ENCODE data around the gene AGL.
"Not testable (repeated sequence)": the region's sequence is repeated elsewhere in the genome, so short reads cannot be mapped to it uniquely, and the experiment has no call there.

The AGL gene

DNA sequence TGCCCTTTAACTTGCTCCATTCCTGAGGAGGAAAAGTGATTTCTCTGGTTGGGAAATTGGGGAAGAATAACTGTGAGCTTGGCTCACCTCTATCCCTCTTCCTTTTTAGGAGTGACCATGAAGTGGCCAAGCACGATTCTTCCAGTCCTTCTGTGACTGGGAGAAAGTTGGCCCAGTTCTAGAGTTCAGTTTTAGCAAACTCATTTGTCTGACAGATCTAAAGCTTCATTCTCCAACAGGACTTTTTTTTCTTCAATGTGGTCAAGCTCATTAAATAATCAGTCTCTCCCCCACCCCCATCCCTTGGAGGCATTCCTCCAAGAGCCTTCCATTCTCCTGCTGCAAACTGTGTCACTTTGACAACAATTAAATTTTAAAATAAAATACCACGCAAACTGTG is 6.4 kb upstream of the AGL start:
- Histone ChIP-seq H3K9ac (ENCODE audit: insufficient read length) (no peak overlapping the region), H3K9me3 (ENCODE audit: low read depth, low read length) (no peaks in the 10 kb centered on the region), H3K27ac (no peak overlapping the region), H3K36me3 (ENCODE audit: insufficient read depth, low read length) (no peaks in the 10 kb centered on the region), H3K4me3 (no peak overlapping the region)
- TF ChIP-seq EZH2 (IDR thresholded peaks at IDR 0.05) (no peak), FOXP2 (optimal IDR thresholded peaks at IDR 0.05; ENCODE audit: control extremely low read depth, extremely low read length, insufficient read depth) (no peak), POLR2AphosphoS5 (IDR thresholded peaks at IDR 0.05; ENCODE audit: borderline replicate concordance, low read depth, low read length) (no peak)
- DNase-seq (ENCODE audit: low read depth, low spot score), result no peak

DNA sequence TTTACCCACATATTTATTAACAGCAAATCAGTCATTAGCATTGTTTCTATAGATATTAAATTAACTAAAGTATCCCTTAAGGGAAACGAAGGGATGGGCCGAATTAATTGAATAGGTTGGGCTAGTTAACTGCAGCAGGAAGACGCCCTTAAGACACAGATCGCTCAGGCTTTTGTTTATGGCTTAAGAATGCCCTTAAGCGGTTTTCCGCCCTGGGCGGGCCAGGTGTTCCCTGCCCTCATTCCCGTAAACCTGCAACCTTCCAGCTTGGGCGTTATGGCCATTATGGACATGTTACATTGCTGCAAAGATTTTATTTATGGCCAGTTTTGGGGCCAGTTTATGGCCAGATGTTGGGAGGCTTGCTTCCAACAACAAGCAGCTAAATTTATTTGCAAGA is 5.0 kb upstream of the AGL start:
- not testable (repeated sequence) for H3K36me3 ChIP-seq (ENCODE audit: insufficient read depth, low read length); H3K4me3 ChIP-seq; DNase-seq (ENCODE audit: low read depth, low spot score); H3K9me3 ChIP-seq (ENCODE audit: low read depth, low read length); H3K27ac ChIP-seq; H3K9ac ChIP-seq (ENCODE audit: insufficient read length)

DNA sequence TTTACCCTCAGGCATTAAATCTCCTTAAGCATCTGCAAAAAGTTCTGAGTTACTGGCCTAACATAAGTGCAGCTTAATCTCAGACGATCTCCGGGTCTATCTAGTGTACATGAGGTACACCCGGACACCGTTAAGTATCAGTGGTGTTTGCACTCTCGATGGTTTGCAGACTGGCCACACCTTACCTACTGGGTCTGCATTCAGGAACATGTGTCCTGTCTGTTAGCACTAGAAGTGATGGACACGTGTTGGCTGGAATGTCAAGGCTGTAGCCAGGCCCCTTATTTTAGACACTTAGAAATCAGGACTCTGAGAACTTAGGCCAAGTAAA is 783 bp upstream of the AGL start:
- Histone ChIP-seq H3K4me3 (peak overlapping the region; percentile 79), H3K27ac (peak overlapping the region; percentile 6; the same call in 1 of the 2 replicates), H3K9me3 (ENCODE audit: low read depth, low read length) (no peaks in the 10 kb centered on the region), H3K36me3 (ENCODE audit: insufficient read depth, low read length) (peaks cover 5% of the 10 kb centered on the region; the same call in 1 of the 2 replicates), H3K9ac (ENCODE audit: insufficient read length) (peak overlapping the region; percentile 78)
- no peak for DNase-seq (ENCODE audit: low read depth, low spot score)
- TF ChIP-seq EZH2 (IDR thresholded peaks at IDR 0.05) (no peak), FOXP2 (optimal IDR thresholded peaks at IDR 0.05; ENCODE audit: control extremely low read depth, extremely low read length, insufficient read depth) (no peak), POLR2AphosphoS5 (IDR thresholded peaks at IDR 0.05; ENCODE audit: borderline replicate concordance, low read depth, low read length) (no peak)

DNA sequence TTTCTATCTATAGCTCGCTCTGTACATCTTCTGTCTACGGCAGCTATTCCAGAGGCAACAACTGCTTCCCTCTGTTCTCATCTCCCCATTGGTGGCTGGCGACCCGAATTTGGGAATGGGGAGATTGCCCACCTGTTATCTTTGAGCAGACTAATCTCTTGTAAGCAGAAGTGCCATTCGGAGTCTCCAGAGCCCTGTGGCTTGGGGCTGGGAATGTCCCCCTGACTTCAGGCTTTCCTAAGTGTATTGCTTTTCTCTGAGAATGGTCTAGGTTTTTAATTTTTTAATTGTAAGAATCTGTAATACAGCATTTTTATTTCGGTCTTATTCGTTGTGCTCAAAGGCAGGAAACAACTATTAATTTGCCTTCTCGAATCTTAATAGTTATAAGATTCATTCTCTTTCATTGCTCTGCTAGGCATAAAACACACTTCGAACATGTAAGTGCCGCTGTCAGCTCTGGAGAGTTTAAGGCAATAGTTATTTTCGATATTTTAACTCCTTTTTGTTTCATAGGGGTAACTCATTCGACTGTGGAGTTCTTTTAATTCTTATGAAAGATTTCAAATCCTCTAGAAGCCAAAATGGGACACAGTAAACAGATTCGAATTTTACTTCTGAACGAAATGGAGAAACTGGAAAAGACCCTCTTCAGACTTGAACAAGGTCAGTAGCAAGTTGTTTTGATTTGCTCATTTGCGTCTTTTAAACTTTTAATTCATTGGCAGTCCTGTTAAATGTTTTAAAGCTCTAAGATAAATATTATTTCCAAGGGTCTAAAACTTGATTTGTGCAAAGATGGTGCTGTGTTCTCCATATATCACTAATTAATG is 514 bp downstream of the AGL start:
- Histone ChIP-seq H3K36me3 (ENCODE audit: insufficient read depth, low read length) (peaks cover 5% of the 10 kb centered on the region), H3K9me3 (ENCODE audit: low read depth, low read length) (no peaks in the 10 kb centered on the region), H3K27ac (peak overlapping the region; percentile 37; the same call in 1 of the 2 replicates), H3K9ac (ENCODE audit: insufficient read length) (peak overlapping the region; percentile 78), H3K4me3 (peak overlapping the region; percentile 79)
- TF ChIP-seq POLR2AphosphoS5 (IDR thresholded peaks at IDR 0.05; ENCODE audit: borderline replicate concordance, low read depth, low read length) (no peak), EZH2 (IDR thresholded peaks at IDR 0.05) (no peak), FOXP2 (optimal IDR thresholded peaks at IDR 0.05; ENCODE audit: control extremely low read depth, extremely low read length, insufficient read depth) (no peak)
- no peak for DNase-seq (ENCODE audit: low read depth, low spot score)

DNA sequence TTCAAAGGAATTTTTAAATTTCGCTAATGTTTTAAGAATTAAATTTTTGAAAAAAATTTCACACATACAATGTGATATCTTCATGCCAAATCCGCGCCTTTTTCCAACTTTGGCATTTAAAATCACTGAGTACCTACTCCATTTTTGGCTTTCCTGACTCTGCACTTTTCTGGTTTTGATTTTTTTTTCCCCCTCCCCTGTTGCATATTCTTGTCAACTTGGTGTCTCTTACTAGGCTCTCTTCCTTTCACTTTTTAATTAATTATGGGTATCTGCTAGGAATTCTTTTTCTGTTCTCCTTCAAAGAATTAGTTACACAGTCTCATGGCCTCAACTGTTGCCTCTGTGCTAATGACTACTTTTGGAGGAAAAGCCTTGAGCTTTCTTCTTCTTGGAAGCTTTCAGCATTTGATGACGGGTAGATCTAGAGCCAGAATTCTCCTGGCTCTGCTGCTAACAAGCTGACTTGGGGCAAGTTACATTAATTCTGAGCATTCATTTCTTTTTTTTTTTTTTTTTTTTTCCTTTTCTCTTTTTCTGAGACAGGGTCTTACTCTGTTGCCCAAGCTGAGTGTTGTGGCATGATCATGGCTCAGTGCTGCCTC is 1.8 kb downstream of the AGL start:
- Histone ChIP-seq H3K9ac (ENCODE audit: insufficient read length) (peak overlapping the region; percentile 78), H3K4me3 (peak overlapping the region; percentile 79), H3K27ac (peak overlapping the region; percentile 37; the same call in 1 of the 2 replicates), H3K9me3 (ENCODE audit: low read depth, low read length) (no peaks in the 10 kb centered on the region), H3K36me3 (ENCODE audit: insufficient read depth, low read length) (peaks cover 5% of the 10 kb centered on the region)
- no peak for DNase-seq (ENCODE audit: low read depth, low spot score)
- TF ChIP-seq FOXP2 (optimal IDR thresholded peaks at IDR 0.05; ENCODE audit: control extremely low read depth, extremely low read length, insufficient read depth), result no peak
- TF ChIP-seq EZH2 (IDR thresholded peaks at IDR 0.05), result no peak
- TF ChIP-seq POLR2AphosphoS5 (IDR thresholded peaks at IDR 0.05; ENCODE audit: borderline replicate concordance, low read depth, low read length), result no peak

DNA sequence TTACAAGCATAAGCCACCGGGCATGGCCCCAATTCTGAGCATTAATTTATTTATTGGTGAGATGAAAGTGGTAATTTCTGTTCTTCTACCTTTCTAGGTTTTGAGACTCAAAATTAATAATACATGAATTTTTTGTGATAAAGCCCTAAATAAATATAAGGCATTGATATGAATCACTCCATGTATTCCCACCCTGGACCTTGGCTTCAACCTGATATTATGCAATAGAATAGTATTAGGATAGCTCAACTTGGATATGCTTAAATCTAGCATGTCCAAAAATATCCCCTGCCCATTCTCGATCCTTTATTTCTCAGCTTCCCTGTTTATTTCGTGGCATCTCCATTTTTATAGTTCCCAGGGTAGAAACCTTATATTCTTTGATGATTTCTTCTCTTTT is 2.5 kb downstream of the AGL start:
- Histone ChIP-seq H3K9me3 (ENCODE audit: low read depth, low read length) (no peaks in the 10 kb centered on the region), H3K36me3 (ENCODE audit: insufficient read depth, low read length) (peaks cover 5% of the 10 kb centered on the region), H3K9ac (ENCODE audit: insufficient read length) (no peak overlapping the region), H3K4me3 (no peak overlapping the region), H3K27ac (no peak overlapping the region)
- TF ChIP-seq EZH2 (IDR thresholded peaks at IDR 0.05), result no peak
- TF ChIP-seq FOXP2 (optimal IDR thresholded peaks at IDR 0.05; ENCODE audit: control extremely low read depth, extremely low read length, insufficient read depth), result no peak
- TF ChIP-seq POLR2AphosphoS5 (IDR thresholded peaks at IDR 0.05; ENCODE audit: borderline replicate concordance, low read depth, low read length), result no peak
- no peak for DNase-seq (ENCODE audit: low read depth, low spot score)

DNA sequence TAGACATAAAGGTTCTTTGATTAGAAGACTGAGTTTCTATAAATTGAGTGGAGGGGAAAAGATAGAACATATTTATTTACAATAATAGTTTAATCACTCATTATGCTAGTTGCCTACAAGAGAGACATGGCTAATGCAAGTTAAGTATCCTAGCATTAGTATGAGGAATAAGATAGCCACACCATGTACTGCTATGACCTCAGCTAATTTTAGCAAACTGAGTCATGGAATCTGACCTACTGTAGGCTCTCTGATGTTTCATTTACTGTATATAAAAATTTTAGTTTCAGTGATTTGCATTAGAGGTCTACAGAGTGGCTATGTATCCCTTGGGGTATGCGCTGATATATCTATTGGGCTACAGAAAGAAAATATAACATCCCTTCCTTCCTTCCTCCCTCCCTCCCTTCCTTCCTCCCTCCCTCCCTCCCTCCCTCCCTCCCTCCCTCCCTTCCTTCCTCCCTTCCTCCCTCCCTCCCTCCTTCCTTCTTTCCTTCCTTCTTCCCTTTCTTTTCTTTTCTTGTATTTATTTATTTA is 5.8 kb downstream of the AGL start:
- Histone ChIP-seq H3K9me3 (ENCODE audit: low read depth, low read length) (no peaks in the 10 kb centered on the region), H3K27ac (no peak overlapping the region), H3K4me3 (no peak overlapping the region), H3K36me3 (ENCODE audit: insufficient read depth, low read length) (peaks cover 5% of the 10 kb centered on the region), H3K9ac (ENCODE audit: insufficient read length) (no peak overlapping the region)
- TF ChIP-seq EZH2 (IDR thresholded peaks at IDR 0.05), result no peak
- no peak for TF ChIP-seq POLR2AphosphoS5 (IDR thresholded peaks at IDR 0.05; ENCODE audit: borderline replicate concordance, low read depth, low read length)
- no peak for TF ChIP-seq FOXP2 (optimal IDR thresholded peaks at IDR 0.05; ENCODE audit: control extremely low read depth, extremely low read length, insufficient read depth)
- DNase-seq (ENCODE audit: low read depth, low spot score), result no peak

DNA sequence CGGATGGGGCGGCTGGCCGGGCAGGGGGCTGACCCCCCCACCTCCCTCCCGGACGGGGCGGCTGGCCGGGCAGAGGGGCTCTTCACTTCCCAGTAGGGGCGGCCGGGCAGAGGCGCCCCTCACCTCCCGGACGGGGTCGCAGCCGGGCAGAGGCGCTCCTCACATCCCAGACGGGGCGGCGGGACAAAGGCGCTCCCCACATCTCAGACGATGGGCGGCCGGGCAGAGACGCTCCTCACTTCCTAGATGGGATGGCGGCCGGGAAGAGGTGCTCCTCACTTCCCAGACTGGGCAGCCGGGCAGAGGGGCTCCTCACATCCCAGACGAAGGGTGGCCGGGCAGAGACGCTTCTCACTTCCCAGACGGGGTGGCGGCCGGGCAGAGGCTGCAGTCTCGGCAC is 6.9 kb downstream of the AGL start:
- DNase-seq (ENCODE audit: low read depth, low spot score); H3K4me3 ChIP-seq; H3K9ac ChIP-seq (ENCODE audit: insufficient read length); H3K27ac ChIP-seq; H3K9me3 ChIP-seq (ENCODE audit: low read depth, low read length): not testable (repeated sequence)
- H3K36me3 ChIP-seq (ENCODE audit: insufficient read depth, low read length), result peaks cover 11% of the 10 kb centered on the region
